Upper lobe of left lung (tissue), 4 donors: Measurements from ENCODE around the gene SNAI3.

Source experiments
- POLR2A ChIP-seq, 4 donors: fragments of 450-650 bp; IDR thresholded peaks; one replicate each; pipeline ENCODE4 v1.5.1; 2016 to 2017; ENCODE audit warnings: antibody characterized with exemption in 4 of 4, mild to moderate bottlenecking in 2 of 4
- TF ChIP-seq, protein P1 (sequence below), 6 experiments: fragments of 450-650 bp in 4 of 6; fragments of 200-600 bp in 2 of 6; sonication (generic) in 2 of 6; IDR thresholded peaks; one replicate each; pipeline ENCODE4 v1.5.1; 2016 to 2019; ENCODE audit warnings: antibody characterized with exemption in 6 of 6

DNA sequence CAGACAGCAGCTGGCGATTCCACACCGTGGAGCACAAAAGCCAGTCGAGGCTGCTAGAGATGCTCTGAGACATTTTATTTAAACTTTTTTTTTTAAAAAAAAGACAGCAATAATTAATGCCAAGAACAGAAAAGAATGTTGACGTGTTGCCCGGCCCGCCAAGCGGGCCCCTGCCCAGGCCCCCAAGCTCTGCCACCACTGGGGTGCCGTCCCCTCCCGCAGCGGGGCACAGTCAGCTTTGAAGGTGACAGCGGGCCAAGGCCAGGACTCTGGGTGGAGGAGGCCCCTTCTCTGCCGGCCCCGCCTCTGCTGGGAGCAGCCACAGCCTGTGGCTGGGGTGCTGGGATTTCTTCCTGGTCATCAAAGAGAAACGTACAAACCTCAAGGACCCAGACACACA, 10.1 kb upstream of the SNAI3 start:
- TF ChIP-seq POLR2A (IDR thresholded peaks at IDR 0.05), result no peak
- TF ChIP-seq, protein P1, sequence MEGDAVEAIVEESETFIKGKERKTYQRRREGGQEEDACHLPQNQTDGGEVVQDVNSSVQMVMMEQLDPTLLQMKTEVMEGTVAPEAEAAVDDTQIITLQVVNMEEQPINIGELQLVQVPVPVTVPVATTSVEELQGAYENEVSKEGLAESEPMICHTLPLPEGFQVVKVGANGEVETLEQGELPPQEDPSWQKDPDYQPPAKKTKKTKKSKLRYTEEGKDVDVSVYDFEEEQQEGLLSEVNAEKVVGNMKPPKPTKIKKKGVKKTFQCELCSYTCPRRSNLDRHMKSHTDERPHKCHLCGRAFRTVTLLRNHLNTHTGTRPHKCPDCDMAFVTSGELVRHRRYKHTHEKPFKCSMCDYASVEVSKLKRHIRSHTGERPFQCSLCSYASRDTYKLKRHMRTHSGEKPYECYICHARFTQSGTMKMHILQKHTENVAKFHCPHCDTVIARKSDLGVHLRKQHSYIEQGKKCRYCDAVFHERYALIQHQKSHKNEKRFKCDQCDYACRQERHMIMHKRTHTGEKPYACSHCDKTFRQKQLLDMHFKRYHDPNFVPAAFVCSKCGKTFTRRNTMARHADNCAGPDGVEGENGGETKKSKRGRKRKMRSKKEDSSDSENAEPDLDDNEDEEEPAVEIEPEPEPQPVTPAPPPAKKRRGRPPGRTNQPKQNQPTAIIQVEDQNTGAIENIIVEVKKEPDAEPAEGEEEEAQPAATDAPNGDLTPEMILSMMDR (IDR thresholded peaks at IDR 0.05), result no peak
